ENCODE results near the gene CHADL.

The CHADL gene

DNA sequence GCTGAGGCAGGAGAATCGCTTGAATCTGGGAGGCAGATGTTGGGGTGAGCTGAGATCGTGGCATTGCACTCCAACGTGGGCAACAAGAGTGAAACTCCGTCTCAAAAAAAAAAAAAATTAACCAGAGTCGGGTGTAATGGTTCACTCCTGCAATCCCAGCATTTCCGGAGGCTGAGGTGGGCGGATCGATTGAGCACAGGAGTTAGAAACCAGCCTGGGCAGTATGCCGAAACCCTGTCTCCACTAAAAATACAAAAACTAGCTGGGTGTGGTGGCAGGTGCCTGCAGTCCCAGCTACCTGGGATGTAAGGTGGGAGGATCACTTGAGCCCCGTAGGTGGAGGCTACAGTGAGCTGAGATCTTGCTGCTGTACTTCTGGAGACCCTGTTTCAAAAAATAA is 43.7 kb upstream of the CHADL start:
- TF ChIP-seq, protein P1, sequence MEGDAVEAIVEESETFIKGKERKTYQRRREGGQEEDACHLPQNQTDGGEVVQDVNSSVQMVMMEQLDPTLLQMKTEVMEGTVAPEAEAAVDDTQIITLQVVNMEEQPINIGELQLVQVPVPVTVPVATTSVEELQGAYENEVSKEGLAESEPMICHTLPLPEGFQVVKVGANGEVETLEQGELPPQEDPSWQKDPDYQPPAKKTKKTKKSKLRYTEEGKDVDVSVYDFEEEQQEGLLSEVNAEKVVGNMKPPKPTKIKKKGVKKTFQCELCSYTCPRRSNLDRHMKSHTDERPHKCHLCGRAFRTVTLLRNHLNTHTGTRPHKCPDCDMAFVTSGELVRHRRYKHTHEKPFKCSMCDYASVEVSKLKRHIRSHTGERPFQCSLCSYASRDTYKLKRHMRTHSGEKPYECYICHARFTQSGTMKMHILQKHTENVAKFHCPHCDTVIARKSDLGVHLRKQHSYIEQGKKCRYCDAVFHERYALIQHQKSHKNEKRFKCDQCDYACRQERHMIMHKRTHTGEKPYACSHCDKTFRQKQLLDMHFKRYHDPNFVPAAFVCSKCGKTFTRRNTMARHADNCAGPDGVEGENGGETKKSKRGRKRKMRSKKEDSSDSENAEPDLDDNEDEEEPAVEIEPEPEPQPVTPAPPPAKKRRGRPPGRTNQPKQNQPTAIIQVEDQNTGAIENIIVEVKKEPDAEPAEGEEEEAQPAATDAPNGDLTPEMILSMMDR (conservative IDR thresholded peaks at IDR 0.05; ENCODE audit: low read length) = no peak
- no peak for DNase-seq (ENCODE audit: low read depth)
- no peak overlapping the region; the same call in 1 of the 2 replicates for H3K4me3 ChIP-seq (ENCODE audit: low read length)

DNA sequence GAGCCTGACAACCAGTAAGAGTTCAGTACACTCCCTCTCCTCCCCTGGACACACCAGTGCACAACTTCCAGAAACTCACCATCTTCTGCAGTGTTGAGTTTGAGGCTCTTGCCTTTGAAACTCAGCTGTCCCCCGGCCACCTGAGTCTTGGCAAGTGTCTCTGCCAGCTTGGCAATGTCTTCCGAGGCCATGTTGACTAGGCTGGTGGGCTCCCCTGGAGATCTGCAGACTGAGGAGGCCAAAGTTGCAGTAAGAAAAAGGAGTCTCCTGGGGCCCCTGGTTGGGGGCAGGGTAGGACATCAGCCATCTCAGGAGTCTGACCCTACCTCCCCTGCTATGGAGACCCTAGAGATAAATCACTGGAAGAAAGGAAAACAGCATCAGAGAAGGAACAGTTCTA is 40.1 kb upstream of the CHADL start:
- no peak for DNase-seq (ENCODE audit: low read depth)
- H3K4me3 ChIP-seq (ENCODE audit: low read length) = no peak overlapping the region
- TF ChIP-seq, protein P1 (conservative IDR thresholded peaks at IDR 0.05; ENCODE audit: low read length) = no peak

GRCh38 chr22:41280065-41280464 is 39.3 kb upstream of the CHADL start:
- no peak for DNase-seq (ENCODE audit: low read depth)
- no peak overlapping the region for H3K4me3 ChIP-seq (ENCODE audit: low read length)
- TF ChIP-seq, protein P1 (conservative IDR thresholded peaks at IDR 0.05; ENCODE audit: low read length) = no peak

DNA sequence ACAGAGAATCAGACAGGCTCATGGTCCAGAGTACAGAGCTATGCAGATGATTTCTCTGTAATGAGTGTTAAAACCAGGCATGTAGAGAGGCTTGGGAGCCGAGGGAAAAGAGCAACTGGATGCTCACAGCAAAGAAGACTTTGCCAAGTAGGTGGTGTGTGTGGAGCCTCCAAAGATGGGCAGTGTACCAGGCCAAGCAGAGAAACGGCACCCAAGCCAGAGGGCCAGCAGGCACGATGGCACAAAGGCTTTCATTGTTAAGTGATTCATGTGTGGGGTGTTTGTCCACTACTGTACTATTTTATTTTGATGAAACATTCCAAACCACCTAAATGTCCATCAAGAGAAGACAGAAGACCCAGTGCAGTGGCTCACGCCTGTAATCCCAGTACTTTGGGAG is 34.1 kb upstream of the CHADL start:
- H3K4me3 ChIP-seq (ENCODE audit: low read length) = no peak overlapping the region
- DNase-seq (ENCODE audit: low read depth) = no peak
- TF ChIP-seq, protein P1 (conservative IDR thresholded peaks at IDR 0.05; ENCODE audit: low read length) = no peak

DNA sequence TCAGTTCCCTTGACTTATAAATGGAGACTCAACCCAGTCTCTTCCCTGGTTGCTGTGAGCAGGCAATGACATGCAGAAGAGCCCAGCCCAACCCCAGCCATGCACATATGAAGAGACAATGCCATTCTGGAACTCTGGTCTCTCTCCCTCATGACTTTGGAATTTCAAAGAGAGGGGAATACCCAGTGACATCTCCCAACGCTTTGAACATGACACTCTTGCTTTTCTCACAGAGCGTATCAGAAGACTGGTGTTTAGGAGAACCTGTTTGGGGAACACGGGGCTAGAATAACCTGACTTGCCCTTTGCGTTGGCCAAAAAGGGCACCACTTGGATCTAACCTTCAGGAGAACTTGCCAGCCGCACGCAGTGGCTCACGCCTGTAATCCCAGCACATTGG is 32.4 kb upstream of the CHADL start:
- TF ChIP-seq, protein P1 (conservative IDR thresholded peaks at IDR 0.05; ENCODE audit: low read length) = no peak

GRCh38 chr22:41271787-41272186 is 31.1 kb upstream of the CHADL start:
- DNase-seq (ENCODE audit: low read depth) = no peak
- H3K4me3 ChIP-seq (ENCODE audit: low read length) = no peak overlapping the region
- TF ChIP-seq, protein P1 (conservative IDR thresholded peaks at IDR 0.05; ENCODE audit: low read length) = no peak

More for the DNA sequence above, 32.4 kb upstream of the CHADL start:
- no peak overlapping the region for H3K4me3 ChIP-seq (ENCODE audit: low read length)
- no peak for DNase-seq (ENCODE audit: low read depth)

DNA sequence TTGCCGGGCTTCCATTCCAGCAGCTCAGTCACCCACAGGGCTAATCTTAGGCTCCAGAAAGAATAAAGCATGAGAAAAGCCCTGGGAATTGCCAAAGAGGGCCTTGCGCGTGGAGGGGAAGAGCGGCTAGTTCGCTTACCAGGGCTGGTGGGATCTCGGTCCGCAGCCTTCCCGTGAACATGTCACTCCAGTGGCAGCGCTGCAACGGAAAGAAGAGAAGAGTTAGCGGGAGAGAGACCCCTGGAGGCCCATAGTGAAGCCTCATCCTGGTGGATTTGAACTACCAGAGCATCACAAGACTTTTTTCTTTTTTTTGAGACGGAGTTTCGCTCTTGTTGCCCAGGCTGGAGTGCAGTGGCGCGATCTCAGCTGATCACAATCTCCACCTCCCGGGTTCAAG is 27.2 kb upstream of the CHADL start:
- DNase-seq (ENCODE audit: low read depth) = no peak
- TF ChIP-seq, protein P1 (conservative IDR thresholded peaks at IDR 0.05; ENCODE audit: low read length) = no peak
- no peak overlapping the region for H3K4me3 ChIP-seq (ENCODE audit: low read length)
